GM19452 (cell line): ENCODE results near the gene SLC8A2.
"Not testable (repeated sequence)": the region's sequence is repeated elsewhere in the genome, so short reads cannot be mapped to it uniquely, and the experiment has no call there.

ENCODE experiments used
- ATAC-seq: cut with Tn5 transposase; IDR thresholded peaks from one replicate; pipeline ENCODE4 v1.9.1; 2021; ENCODE audit not compliant: unreplicated experiment

Gene SLC8A2

DNA sequence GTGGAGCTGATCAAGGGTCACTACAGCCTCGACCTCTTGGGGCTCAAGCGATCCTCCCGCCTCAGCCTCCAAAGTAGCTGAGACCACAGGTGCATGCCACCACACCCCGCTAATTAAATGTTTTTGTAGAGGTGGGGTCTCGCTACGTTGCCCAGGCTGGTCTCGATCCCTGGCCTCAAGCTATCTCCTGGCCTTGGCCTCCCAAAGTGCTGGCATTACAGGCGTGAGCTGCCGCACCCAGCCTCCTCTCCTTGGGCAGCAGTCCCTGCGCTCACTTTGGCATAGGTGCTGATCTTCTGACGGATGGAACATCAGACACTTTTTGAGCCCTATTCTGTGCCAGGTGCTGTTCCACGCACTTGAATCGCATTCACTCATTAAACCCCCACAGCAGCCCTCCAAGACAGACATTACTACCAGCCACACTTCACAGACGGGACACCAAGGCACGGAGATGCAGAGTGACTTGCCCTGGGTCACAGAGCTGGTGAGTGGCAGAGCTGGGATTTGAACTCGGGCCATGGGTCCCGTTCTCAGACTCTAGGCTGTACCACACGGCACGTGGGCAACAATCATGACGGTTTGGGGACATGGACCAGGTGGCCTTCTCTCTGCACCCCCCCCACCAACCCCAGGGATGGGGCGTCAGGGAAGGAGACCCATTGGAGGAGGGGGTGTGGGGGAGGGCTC is 55.6 kb downstream of the SLC8A2 start:
- ATAC-seq = no peak

DNA sequence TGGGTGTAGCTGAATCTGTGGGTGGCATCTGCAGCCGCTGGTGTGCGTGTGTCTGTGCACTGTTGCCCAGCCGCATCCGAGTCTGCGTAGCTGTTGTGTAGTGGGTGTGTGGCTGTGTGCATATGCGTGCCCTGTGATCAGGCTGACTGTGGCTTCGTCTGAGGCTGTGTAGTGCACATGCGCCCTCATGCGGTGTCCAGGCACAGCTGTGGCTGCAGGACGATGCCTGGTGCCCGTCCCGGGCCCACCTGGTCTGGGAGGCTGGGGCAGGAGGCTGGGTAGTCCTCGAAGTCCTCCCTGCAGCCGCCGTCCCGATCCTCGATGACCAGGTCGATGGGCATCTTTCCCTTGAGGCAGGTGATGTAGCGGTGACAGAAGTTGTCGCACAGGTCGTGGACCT is 57.2 kb downstream of the SLC8A2 start:
- no peak for ATAC-seq

DNA sequence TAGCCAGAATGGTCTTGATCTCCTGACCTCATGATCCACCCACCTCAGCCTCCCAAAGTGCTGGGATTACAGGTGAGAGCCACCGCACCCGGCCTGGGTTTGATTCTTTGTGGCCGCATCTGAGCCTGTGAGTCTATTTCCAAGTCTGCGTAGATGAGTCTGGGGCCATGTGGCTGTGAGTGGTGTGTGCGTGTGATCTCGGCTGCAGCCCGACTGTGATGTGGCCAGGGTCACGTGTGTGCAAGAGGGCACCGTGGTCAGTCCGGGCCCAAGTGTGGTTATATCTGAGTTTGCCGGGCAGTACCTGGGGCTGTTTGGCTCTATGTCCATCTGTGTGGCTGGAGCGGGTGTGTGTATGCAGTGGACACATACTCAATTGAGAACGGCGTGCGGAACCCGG is 57.8 kb downstream of the SLC8A2 start:
- ATAC-seq = no peak

DNA sequence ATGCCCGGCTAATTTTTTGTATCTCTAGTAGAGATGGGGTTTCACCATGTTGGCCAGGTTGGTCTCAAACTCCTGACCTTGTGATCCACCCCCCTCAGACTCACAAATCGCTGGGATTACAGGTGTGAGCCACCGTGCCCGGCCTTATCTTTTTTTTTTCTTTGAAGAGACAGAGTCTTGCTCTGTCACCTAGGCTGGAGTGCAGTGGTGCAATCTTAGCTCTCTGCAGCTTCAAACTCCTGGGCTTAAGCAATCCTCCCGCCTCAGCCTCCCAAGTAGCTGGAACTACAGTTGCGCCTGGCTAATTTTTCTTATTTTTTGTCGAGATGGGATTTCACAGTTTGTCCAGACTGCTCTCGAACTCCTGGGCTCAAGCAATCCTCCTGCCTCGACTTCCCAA is 60.0 kb downstream of the SLC8A2 start:
- not testable (repeated sequence) for ATAC-seq

DNA sequence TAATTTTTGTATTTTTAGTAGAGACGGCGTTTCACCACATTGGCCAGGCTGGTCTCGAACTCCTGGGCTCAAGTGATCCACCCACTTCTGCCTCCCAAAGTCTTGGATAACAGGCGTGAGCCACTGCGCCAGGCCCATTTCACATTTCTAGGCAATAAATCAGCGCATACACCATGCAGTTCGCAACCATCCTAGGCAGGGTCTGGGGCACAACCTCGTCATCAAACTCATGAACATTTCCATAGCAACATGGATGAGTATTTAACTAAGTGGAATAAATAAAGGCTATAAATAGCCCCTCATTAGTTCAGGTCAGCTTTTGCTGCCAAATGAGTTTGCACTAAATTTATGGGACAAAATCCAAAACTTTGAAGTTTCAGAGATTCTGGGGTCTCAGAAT is 60.6 kb downstream of the SLC8A2 start:
- ATAC-seq = no peak

DNA sequence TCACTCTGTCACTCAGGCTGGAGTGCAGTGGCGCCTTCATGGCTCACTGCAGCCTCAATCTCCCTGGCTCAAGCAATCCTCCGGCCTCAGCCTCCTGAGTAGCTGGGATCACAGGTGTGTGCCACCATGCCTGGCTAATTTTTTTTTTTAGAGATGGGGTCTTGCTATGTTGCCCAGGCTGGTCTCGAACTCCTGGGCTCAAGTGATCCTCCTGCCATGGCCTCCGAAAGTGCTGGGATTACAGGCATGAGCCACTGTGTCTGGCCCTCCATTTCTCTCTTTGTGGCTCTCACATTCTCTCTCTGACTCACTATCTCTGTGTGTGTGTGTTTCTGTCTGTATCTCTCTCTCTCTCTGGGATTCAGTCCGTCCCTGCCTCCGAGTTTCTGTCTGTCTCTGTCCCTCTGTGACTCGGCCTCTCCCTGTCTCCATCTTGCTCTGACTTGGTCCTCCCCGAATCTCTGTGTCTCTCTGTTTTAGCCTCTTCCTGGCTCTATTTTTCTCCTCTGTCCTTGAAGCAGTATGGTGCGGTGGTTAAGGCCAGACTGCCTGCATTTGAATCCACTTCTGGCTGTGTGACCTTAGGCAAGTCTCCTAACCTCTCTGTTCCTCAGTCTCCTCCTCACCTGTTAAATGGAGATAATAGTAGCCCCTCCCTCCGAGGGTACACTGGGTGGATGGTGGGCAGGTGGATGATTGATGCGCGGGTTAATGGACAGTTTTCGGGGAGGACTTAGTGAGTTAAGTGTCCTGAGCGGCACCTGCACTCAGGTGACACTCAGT is 63.3 kb downstream of the SLC8A2 start:
- ATAC-seq = no peak

DNA sequence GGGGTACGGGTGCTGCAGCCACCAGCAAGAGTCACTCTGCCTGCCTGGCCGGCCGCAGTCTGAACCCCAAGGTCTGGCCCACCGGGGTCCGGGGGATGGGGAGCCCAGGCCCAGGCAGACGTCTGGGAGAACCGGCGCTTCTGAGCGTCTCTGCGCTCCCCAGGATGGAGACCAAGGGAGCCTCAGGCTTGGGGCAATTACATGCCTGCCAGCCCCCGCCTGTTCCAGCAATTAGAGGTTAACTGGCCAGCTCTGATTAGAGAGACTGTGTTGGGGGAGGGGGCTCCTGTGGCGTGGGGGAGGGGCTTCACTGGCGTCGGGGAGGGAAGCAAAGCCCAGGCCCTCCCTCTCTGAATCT is 64.3 kb downstream of the SLC8A2 start:
- no peak for ATAC-seq

DNA sequence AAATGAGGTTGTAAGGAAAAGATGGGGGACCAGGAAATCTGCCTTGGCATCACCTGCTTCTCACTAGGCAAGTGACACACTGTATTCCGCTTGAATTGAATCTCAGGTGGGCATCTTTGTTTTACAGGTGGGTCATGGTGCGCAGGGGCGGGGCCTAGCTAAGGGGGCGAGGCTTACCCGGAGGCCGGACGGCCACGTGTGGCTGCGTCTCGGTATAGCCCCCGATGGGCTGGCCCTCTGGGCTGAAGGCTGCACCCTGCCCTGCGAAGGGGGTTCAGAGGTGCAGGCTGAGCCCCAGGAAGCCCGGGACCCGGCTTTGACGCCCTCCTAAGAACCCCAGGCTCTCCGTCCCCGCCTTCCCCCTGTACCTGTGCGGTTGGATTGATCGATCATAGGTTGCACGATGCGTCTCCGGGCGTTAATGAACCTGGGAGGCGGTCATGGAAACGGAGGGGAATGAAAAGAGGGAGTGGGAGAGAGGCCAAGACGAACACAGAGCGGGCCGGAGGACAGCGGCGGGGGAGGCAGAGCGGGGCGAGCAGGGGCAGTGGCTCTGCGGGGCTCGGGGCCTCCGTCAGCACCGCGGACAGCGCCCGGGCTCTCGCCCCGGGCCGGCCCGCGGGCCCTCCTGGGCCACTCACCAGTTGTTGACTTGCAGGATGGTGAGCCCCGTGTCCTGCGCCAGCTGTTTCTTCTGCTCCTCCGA is 64.8 kb downstream of the SLC8A2 start:
- ATAC-seq = no peak

DNA sequence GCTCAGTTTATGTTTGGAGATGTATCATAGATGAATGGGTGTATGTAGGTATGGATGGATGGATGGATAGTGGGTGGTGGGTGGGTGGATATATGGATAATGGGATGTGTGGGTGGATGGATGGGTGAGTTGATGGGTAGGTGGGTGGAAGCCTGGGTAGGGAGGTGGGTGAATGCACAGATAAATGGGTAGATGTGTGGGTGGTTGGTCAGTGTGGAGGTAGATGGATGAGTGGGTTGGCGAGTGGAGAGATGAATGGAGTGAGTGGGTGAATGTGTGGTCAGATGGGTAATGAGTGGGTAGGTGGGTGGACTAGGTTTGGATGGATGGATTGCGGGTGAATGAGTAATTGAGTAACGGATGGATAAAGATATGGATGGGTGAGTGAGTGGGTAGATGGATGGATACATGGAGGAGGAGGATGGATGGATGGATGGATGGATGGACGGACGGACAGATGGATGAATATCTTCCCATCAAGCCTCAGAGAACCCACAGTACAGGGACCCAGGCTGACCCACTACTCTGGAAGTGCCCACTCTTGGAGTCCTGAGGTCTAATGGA is 65.8 kb downstream of the SLC8A2 start:
- ATAC-seq = no peak

DNA sequence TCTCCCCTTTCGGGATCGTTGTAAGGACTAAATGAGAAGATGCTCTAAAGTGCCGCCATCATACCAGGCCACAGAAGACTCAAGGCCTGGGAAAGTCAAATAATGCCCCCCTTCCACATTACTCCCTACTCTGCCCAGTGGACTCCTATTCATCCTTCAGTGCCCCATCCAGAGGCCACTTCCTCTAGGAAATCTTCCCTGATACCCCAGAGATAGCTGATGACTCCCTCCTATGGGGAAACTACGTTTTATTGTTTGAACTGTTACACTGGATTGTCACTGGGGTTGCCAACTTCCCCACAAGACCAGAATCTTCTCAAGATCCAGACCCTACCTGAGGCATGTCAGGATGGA is 66.5 kb downstream of the SLC8A2 start:
- ATAC-seq = no peak

DNA sequence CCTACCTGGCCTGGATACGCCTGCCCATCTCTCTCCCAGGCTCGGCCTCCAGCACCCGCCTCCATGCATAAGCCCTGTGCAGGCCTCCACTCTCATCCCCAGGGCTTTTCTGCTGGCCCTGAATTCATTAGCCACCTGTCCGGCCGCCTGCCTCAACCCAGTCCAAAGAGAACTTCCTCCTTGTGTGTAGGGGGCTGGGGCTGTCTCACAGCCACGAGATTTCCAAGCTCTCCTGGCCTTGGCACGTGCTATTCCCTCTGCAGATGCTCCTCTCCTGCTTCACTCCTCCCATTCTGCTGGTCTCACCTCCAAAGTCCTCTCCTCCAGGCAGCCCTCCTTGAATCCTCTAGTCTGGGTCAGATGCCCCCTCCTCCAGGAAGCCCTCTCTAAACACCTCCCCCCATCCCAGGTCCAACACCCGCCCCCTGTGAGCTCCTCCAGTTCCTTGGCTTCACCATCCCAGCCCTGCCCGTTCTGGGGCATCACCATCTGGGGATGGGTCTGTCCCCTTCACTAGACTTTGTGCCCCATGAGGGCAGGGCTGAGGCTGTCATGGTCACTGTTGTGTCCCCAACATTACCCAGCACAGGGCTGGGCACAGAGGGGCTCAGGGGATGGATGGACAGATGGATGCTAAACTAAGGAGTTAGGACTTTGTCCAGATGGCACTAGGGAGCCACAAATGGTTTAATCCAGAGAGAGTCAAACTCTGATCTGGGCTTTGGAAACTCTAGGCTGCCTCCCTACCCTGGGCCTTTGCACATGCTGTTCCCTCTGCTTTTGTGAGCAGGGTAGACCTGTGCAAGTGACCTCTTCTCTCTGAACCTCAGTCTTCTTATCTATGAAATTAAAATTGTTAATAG is 67.1 kb downstream of the SLC8A2 start:
- ATAC-seq = no peak

DNA sequence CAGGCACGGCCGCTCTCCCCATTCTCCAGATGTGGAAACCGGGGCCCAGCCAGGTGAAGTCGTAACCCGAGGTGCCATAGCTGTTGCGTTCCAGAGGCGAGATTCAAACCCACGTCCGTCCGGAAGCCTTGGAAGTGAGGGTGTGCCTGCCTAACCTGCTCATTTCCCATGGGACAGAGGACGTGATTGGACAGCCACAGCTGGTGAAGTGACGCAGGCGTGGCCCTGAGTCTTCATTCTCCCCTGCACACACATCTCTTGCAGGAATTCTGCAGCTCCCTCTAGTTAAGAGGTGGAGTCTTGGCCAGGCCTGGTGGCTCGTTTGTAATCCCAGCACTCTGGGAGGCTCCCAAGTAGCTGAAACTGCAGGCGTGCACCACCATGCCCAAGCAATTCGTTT is 69.2 kb downstream of the SLC8A2 start:
- ATAC-seq = no peak

DNA sequence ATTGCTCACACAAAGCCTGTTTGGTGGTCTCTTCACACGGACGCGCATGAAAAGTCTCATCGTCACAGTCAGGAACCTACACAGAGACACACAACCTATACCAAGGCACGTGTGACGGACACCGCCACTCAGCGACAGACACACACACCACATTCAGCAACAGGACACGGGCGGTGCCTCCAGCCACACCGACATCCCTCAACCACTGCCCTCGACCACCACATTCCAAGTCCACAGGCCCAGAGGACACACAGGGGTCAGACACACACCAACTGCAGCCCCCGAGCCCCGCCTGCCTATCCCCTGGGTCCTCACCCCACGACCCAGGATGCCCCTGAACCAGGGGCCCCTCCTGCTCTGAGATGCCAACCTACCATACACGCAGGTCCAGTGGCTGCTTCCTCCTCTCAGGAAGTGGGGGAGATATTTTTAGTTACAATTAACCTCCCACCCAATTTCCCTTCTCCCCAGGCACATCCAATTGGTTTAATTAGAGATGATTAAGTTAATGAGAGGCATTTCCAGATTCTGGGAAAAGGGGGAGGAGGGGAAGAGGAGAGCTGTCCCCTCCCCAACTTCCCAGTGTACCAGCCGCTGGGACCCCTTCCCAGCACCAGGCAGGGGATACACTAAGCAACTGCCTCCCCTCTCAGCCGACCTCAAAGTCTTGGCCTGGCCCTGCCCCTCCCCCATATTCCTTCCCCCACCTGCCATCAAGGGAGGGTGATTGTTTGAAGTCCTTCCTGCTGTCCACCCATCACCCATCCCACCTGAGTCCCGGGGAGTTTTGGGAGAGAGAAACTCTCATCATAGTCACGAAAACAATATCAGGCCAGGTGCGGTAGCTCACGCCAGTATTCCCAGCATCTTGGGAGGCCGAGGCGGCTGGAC is 72.7 kb downstream of the SLC8A2 start:
- no peak for ATAC-seq

DNA sequence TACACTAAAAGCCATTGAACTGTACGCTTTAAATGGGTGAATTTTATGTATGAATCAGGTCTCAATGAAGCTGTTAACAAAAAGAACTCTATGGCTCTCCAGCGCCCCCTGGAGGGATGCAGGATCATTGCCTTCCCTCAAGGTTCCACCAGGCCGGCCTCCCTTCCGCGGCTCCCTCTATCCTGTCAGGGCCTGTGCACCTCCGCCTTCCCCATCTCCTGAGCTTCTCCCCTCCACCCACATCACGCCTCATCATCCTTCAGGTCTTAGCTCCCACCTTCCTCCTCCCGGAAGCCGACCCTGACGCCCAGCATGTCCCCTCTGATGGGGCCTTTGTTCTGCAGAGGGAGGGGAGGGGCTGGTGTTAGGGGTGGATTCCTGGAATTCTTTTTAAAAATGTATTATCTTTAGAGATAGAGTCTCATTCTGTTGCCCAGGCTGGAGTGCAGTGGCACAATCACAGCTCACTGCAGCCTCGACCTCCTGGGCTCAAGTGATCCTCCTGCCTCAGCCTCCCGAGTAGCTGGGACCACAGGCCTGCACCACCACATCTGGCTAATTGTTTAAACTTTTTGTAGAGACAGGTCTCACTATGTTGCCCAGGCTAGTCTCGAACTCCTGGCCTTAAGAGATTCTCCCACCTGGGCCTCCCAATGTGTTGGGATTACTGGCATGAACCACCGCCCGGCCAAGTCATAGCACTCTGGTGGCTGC is 80.0 kb downstream of the SLC8A2 start:
- ATAC-seq = no peak

DNA sequence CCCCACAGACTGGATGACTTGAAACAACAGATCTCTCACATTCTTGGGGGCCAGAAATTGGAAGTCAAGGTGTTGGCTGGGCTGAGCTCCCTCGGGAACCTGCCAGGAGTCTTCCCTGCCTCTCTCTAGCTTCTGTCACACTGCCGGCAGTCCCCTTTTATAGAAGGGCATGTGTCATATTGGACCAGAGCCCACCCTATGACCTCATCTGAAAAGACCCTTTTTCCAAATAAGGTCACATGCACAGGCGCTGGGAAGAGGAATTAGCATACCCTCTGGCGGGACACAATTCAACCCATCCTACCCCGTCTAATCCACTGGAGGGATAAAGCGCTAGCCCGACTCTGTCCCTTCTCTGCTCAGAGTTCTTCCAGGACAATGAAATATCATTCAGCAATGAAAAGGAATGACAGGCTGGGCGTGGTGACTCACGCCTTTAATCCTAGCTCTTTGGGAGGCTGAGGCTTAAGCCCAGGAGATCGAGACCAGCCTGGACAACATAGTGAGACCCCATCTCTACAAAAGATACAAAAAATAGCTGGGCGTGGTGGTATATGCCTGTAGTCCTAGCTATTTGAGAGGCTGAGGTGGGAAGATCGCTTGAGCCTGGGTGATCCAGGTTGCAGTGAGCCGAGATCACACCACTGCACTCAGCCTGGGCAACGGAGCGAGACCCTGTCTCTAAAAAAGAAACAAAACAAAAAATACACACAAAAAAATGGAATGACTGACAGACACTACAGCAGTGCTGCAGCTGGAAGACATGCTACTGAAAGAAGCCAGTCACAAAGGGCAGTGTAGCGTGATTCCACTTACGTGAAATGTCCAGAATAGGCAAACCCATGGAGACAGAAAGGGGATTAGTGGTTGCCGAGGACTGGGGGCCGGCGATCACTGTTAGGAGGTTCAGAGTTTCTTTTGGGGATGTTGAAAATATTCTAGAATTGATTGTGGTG is 80.9 kb downstream of the SLC8A2 start:
- no peak for ATAC-seq

DNA sequence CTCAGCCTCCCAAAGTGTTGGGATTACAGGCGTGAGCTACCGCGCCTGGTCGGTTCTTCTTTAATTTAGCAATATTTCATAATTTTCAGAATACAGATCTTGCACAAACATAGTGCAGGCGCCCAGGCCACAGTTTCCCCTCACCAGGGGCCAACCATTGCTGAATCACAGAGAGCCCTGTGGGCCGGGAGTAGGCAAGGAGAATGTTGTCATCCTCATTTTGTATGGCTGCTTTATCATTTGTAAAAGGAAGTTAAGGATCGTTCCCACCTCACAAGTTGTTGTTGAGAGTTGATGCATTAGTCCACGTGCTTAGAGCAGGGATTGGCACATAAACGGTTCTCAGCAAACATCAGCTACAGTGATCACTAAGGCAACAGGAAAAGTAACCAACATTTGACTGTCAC is 82.5 kb downstream of the SLC8A2 start:
- ATAC-seq = no peak

DNA sequence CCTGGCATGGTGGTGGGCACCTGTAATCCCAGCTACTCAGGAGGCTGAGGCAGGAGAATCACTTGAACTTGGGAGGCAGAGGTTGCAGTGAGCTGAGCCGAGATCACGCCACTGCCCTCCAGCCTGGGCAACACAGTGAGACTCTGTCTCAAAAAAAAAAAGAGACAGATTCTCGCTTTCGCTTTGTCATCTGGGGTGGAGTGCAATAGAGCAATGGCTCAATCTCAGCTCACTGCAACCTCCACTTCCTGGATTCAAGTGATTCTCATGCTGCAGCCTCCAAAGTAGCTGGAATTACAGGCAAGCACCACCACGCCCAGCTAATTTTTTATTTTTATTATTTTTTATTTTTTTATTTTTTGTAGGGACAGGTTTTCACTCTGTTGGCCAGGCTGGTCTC is 83.0 kb downstream of the SLC8A2 start:
- not testable (repeated sequence) for ATAC-seq

DNA sequence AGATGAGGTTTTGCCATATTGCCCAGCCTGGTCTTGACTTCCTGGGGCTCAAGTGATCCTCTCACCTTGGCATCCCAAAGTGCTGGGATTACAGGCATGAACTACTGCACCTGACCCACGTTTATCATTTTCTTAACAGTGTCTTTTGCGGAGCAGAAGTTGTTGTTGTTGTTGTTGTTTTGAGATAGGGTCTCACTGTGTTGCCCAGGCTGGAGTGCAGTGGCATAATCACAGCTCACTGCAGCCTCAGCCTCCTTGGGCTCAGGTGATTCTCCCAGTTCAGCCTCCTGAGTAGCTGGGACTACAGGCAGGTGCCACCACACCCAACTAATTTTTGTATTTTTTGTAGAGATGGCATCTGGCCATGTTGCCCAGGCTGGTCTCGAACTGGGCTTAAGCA is 84.1 kb downstream of the SLC8A2 start:
- not testable (repeated sequence) for ATAC-seq
